Ammon's horn (tissue), 1 donor: ENCODE measurements around the gene MTARC2.
"Not testable (repeated sequence)": the region's sequence is repeated elsewhere in the genome, so short reads cannot be mapped to it uniquely, and the experiment has no call there.

ENCODE experiments used
- DNase-seq: peaks from one replicate; pipeline ENCODE4 v3.0.0-alpha.2; 2016; ENCODE audit warnings: low spot score

Gene MTARC2

DNA sequence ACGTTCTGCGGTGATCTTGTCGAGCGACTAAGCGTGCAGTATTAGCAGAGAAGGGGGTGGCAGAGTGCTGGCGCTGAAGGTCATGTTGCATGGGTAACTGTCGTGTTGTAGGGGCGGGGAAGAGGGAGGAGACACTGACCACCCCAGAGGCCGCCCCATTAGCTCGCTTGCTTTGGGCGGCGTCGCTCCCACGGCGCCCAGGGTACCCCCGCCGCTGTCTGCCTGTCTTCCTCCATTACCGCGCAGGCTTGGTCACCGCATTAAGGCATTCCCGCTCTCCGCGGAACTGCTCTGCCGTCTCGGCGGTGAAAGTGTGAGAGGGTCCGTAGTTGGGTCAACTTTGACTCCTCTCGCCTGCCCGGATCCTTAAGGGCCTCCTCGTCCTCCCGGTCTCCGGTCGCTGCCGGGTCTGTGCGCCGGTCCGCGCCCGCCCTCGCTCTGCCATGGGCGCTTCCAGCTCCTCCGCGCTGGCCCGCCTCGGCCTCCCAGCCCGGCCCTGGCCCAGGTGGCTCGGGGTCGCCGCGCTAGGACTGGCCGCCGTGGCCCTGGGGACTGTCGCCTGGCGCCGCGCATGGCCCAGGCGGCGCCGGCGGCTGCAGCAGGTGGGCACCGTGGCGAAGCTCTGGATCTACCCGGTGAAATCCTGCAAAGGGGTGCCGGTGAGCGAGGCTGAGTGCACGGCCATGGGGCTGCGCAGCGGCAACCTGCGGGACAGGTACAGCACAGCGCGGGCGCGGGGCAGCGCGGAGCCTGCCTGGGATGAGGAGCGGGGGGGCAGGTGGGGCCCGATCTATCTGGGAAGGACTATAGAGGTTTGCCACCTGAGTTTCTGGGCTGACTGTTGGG lies at the start of gene MTARC2:
TSS of gene MTARC2 (plus strand) at position 234 of the 846 bp plus-strand sequence. CDS start at position 444, 210 bp downstream.
- DNase-seq: peak; percentile 70

- DNase-seq: no peak
Measured at GRCh38 chr1:220698607-220699016, 49.5 kb upstream of the MTARC2 start.

DNA sequence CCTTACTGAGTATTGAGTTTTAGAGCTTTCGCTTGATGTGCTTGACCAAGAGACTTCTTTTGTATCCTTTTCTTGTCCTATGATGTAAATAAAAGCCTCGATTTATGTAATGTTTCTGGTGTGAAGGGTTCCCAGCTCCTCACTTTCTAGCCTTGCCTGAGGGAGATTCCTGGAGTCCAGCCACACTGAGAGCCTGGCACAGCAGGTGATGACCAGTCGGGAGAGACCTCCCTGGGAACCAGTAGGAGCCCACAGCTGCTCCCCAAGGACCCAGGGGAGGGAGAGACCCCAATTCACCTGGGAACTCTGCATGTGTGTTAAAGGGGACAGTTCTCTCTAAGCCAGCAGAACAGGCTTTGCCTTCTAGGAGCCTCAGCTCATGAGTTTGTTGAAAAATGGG lies 49.1 kb upstream of the MTARC2 start:
- no peak for DNase-seq

DNA sequence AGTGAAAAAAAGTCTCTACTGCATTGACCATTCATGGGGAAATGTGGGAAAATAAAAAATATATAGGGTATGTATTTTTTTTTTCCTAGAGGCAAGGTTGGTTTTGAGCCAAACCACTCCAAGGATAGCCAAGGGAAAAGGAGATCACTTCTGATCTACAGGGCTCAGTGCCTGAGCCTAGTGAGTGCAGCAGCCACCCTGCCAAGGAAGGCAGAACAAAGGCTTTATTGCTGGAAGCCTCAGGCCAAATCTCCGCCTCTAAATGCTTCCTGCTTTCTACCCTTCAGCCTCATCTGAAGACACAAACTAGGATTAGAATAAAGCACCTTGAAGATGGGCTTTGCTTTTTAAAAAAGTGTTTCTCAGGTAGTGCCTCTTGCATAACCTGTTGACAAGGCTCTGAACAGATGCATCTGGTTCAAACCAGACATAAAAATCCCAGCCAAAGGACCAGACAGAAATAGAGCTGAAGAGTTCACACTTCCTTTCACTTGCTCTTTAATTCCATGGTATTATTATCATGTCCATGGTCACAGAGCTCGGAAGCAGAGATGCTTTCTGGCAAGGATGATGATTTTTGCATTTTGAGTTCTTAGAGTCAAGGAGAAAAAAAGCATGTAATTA lies 47.5 kb upstream of the MTARC2 start:
- DNase-seq: peak; percentile 32

GRCh38 chr1:220701974-220702373 lies 46.1 kb upstream of the MTARC2 start:
- no peak for DNase-seq

GRCh38 chr1:220702733-220703270 lies 45.3 kb upstream of the MTARC2 start:
- DNase-seq: no peak

- DNase-seq: no peak
Measured at GRCh38 chr1:220703305-220703704, 44.8 kb upstream of the MTARC2 start.

DNA sequence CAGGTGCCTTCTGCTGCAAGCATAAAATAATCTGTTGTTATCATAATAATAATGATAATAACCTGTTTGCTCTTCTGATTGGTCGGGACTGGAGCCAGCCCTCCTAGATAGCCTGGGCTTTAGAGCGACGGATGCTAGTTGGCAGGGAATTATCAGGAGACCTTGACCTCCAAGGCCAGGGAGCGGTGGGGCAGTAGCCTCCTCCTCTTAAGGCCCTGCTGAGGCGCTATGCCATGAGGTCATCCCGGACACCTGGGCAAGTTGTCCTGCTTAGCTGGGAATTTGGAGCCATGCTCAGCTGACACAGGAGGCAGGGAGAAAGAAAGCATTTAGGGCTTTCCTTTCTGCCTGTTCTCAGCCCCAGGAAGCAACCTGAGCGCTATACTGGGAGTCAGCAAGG lies 42.3 kb upstream of the MTARC2 start:
- DNase-seq: no peak

DNA sequence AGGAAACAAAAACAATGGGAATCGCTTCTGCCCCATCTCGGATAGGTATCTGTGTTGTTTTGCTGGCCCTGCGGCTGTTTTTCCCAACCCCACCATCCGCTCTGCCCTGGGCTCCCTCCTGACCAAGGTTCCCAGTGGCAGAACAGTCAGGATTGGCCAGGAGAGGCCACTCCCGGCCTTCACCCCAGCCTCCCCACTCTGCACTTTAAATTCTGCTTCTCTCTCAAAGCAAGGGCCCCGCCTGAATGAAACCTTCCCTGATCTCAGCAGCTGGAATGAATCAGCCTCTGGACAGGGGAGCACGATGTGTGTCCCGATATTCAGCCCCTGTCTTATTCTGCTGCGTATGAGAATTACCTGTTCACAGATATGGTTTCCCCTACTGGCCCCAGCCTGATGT lies 41.6 kb upstream of the MTARC2 start:
- no peak for DNase-seq

DNA sequence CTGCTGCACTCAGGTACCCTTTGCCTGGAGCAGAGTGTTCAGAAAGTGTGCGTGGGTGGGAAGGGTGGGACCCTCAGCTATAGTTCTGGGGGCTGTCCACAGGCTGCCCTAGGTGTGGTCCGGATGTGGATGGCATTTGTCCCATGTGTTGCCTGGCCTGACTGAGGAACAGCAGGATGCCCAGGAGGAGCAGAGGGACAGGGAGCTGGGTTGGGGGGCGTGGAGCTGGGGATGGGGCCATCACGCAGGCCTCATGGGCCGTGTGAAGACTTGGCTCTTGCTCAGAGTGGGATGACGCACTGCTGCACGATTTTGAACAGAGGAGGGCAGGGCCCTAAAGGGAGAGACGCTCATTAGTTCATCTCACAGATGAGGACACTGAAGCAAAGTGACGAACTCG lies 41.0 kb upstream of the MTARC2 start:
- no peak for DNase-seq

DNA sequence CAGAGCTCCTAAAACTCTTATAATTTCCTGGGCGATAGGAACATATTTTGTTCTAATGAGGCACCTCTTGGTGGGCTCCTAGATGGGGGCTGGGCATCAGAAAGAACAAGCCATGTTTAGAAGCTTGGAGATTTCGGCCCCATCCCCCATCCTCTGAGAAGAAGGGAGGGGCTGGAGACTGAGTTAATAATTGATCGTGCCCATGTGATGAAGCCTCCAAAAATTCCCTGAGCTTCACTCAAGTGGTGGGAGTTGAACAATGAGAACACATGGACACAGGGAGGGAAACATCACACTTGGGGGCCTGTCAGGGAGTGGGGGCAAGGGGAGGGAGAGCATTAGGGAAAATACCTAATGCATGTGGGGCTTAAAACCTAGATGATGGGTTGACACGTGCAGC lies 39.9 kb upstream of the MTARC2 start:
- DNase-seq: no peak

DNA sequence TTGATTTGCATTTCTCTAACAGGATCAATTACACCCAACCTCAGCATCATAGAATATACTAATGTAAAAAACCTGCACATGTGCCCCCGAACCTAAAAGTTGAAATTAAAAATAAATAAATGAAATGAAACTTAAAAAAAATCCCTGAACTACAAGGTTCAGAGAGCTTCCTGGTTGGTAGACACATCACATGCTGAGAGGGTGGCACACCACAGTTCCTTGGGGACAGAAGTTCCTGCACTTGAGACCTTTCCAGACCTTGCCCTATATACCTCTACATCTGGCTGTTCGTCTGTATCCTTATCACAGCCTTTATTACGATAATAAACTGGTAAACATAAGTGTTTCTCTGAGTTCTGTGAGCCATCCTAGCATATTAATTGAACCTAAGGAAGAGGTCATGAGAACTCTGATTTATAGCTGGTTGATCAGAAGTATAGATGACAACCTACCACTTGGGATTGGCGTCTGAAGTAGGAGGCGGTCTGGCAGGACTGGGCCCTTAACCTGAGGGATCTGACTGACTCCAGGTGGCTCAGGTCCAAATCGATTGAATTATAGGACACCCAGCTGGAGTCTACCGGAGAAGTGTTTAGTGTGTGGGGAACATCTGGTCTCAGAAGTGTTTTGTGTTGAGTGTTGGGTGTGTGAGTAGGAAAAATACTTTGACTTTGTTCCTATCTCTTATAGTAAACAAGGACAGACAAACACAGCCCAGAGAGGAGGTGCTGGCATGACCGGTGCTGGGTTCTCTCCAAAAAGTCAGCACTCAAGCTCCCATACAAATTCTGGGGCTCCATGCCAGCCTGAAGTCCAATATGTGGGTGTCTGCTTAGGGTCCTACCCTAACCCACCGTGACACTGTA lies 39.0 kb upstream of the MTARC2 start:
- no peak for DNase-seq

DNA sequence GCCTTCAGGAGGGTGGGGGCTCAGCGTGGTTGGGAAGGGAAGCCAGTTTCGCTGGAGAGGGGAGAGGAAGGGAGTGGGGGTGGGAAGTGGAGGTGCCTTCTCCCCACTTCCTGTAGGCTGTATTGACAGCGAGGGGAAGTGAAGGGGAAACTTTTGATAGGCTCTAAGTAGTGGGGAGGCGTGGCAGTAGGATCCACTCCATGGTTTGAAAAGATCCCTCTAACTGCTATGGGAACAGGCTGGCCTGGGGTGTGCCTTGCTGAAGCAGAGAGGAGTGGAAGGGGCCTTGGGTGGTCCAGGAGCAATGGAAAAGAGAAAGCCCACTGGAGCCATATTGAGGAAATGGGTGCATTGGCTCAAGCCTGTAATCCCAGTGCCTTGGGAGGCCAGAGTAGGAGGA lies 37.8 kb upstream of the MTARC2 start:
- no peak for DNase-seq

GRCh38 chr1:220711056-220711809 lies 36.9 kb upstream of the MTARC2 start:
- DNase-seq: no peak

- not testable (repeated sequence) for DNase-seq
Measured at GRCh38 chr1:220715986-220716385, 32.1 kb upstream of the MTARC2 start.

DNA sequence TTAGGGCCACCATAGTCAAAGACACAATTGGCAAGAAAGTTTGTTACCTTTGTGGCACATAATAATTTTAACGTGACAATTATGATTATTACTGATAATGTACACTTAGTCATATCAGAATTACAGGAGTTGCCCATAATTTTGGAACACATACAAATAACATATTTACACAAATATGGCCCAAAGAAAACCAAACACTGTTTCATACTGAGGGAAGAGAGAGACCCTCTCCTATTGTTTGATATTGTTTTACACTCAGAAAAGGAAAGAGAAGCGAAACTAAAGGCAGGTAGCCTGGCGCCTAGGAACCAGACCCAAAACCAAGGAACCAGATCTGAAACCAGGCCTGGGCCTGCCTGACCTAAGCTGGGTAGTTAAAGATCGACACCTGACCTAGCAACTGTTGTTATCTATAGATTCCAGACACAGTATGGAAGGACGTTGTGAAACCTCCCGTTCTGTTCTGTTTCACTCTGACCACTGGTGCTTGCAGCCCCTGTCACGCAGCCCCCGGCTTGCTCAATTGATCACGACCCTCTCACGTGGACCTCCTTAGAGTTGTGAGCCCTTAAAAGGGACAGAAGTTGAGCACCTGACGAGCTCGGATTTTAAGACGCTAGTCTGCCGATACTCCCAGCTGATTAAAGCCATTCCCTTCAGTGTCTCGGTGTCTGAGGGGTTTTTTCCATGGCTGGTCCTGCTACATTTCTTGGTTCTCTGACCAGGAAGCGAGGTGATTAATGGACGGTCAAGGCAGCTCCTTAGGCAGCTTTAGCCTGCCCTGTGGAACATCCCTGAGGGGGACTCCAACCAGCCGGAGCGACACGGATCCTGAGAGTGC lies 30.1 kb upstream of the MTARC2 start:
- no peak for DNase-seq

GRCh38 chr1:220721266-220721665 lies 26.9 kb upstream of the MTARC2 start:
- not testable (repeated sequence) for DNase-seq

DNA sequence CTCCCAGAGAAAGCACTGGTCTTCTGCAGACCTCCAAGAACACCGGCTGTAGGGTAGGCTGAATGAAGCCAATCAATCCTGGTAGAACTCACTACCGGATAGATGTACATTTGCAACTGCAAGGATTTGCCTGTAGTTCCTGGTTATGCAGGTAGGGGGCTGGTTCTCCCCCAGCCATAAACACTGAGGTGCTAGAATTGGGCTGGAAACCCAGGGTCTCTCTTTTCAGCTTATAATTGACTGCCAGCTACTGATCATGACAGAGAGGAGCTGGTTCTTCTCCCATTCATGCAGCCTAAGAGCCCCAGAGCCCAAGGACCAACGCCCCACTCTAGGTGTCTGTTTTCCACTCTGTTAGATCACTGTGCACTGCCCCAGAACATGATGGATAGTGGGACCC lies 21.5 kb upstream of the MTARC2 start:
- no peak for DNase-seq

- no peak for DNase-seq
Measured at GRCh38 chr1:220727519-220727918, 20.6 kb upstream of the MTARC2 start.

DNA sequence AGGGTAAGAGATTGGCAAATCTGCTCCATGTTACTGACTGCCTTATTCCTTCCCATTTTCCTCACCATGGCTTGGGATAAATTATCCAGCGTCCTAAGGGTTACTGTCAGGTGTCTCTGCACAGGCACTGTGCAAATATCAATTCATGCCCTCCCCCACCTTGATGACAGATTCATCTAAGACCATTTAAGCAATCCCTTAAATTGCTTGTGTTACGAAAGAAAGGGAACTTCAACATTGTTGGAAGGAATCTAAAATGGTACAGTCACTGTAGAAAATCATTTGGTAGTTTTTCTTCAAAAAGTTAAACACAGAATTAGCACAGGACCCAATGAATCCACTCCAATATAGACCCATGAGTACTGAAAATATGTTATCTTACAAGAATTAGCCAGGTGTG lies 17.6 kb upstream of the MTARC2 start:
- no peak for DNase-seq

GRCh38 chr1:220732137-220732536 lies 16.0 kb upstream of the MTARC2 start:
- DNase-seq: no peak
